ENCODE data around the gene HOTAIR. TPM values are rescaled to one million over a fixed set of nuclear protein-coding genes. Genes with fewer than 3 reads are reported as not detected.

The HOTAIR gene
- total and polyA plus RNA-seq, 4 donors, result not detected

DNA sequence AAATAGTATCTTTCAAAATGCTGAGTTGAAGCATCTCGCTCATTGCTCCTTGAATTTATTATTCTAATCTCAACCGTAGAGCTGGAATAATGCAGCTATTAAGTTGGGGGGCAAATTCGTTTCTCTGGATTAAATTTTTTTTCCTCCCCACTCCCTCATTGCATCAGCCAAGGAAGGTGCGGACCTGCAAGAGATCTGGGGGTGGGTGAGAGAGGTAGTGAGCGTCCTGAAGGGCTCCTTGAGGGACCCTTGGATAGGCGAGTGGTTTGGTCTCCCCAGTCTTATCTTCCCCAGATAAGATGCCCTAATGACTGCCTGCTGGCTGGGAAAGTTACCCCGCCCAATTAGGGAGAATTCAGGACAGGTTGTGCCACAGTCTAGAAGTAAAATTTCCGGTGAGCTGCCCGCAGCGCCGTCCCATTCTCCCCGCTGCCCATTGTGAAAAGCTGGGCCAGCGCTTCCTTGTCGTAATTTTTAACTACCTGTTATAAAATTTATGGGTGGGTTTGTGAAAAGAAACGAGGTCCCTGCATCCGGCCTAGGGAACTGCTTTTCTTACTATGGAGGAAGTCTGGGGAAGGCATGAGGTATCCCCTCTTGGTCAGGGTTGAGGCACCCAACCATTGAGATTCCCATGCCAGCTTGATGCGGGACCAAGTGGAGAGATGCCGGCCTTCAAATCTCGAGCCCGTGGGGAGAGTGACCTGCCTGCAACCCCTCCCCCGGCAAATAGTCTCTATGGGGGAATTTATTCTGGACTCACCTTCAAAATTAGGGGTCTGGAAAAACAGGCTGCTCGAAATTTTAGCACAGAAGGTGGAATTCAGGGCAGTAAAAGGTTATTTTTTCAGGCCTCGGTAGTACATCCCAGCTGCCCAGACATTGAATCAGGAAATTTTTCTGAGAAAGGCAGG lies 40.5 kb upstream of the HOTAIR start:
- H3K9ac ChIP-seq (ENCODE audit: low read depth in 1 of 2, low read length in 2 of 2), result no peak overlapping the region
- TF ChIP-seq, protein P1, sequence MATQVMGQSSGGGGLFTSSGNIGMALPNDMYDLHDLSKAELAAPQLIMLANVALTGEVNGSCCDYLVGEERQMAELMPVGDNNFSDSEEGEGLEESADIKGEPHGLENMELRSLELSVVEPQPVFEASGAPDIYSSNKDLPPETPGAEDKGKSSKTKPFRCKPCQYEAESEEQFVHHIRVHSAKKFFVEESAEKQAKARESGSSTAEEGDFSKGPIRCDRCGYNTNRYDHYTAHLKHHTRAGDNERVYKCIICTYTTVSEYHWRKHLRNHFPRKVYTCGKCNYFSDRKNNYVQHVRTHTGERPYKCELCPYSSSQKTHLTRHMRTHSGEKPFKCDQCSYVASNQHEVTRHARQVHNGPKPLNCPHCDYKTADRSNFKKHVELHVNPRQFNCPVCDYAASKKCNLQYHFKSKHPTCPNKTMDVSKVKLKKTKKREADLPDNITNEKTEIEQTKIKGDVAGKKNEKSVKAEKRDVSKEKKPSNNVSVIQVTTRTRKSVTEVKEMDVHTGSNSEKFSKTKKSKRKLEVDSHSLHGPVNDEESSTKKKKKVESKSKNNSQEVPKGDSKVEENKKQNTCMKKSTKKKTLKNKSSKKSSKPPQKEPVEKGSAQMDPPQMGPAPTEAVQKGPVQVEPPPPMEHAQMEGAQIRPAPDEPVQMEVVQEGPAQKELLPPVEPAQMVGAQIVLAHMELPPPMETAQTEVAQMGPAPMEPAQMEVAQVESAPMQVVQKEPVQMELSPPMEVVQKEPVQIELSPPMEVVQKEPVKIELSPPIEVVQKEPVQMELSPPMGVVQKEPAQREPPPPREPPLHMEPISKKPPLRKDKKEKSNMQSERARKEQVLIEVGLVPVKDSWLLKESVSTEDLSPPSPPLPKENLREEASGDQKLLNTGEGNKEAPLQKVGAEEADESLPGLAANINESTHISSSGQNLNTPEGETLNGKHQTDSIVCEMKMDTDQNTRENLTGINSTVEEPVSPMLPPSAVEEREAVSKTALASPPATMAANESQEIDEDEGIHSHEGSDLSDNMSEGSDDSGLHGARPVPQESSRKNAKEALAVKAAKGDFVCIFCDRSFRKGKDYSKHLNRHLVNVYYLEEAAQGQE (IDR thresholded peaks at IDR 0.05), result no peak
- TF ChIP-seq YY1 (IDR thresholded peaks at IDR 0.05) (no peak), JUND (IDR thresholded peaks at IDR 0.05) (no peak), HNF4G (IDR thresholded peaks at IDR 0.05) (no peak), TAF1 (conservative IDR thresholded peaks at IDR 0.05) (no peak), RXRA (IDR thresholded peaks at IDR 0.05) (no peak), FOXA1 (IDR thresholded peaks at IDR 0.05) (no peak), EGR1 (IDR thresholded peaks at IDR 0.05; ENCODE audit: low read depth in 2 of 2) (no peak), FOXA2 (IDR thresholded peaks at IDR 0.05) (no peak), GABPA (IDR thresholded peaks at IDR 0.05 in 1 of 2, conservative IDR thresholded peaks at IDR 0.05 in 1 of 2) (no peak), SP1 (IDR thresholded peaks at IDR 0.05) (no peak), HNF4A (conservative IDR thresholded peaks at IDR 0.05) (no peak)
- TF ChIP-seq, protein P2, sequence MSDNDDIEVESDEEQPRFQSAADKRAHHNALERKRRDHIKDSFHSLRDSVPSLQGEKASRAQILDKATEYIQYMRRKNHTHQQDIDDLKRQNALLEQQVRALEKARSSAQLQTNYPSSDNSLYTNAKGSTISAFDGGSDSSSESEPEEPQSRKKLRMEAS (IDR thresholded peaks at IDR 0.05), result no peak
- TF ChIP-seq, protein P3, sequence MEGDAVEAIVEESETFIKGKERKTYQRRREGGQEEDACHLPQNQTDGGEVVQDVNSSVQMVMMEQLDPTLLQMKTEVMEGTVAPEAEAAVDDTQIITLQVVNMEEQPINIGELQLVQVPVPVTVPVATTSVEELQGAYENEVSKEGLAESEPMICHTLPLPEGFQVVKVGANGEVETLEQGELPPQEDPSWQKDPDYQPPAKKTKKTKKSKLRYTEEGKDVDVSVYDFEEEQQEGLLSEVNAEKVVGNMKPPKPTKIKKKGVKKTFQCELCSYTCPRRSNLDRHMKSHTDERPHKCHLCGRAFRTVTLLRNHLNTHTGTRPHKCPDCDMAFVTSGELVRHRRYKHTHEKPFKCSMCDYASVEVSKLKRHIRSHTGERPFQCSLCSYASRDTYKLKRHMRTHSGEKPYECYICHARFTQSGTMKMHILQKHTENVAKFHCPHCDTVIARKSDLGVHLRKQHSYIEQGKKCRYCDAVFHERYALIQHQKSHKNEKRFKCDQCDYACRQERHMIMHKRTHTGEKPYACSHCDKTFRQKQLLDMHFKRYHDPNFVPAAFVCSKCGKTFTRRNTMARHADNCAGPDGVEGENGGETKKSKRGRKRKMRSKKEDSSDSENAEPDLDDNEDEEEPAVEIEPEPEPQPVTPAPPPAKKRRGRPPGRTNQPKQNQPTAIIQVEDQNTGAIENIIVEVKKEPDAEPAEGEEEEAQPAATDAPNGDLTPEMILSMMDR (IDR thresholded peaks at IDR 0.05; ENCODE audit: low read depth, low read length, missing input control), result no peak
- TF ChIP-seq, protein P4, sequence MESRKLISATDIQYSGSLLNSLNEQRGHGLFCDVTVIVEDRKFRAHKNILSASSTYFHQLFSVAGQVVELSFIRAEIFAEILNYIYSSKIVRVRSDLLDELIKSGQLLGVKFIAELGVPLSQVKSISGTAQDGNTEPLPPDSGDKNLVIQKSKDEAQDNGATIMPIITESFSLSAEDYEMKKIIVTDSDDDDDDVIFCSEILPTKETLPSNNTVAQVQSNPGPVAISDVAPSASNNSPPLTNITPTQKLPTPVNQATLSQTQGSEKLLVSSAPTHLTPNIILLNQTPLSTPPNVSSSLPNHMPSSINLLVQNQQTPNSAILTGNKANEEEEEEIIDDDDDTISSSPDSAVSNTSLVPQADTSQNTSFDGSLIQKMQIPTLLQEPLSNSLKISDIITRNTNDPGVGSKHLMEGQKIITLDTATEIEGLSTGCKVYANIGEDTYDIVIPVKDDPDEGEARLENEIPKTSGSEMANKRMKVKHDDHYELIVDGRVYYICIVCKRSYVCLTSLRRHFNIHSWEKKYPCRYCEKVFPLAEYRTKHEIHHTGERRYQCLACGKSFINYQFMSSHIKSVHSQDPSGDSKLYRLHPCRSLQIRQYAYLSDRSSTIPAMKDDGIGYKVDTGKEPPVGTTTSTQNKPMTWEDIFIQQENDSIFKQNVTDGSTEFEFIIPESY (IDR thresholded peaks at IDR 0.05), result no peak
- TF ChIP-seq, protein P5, sequence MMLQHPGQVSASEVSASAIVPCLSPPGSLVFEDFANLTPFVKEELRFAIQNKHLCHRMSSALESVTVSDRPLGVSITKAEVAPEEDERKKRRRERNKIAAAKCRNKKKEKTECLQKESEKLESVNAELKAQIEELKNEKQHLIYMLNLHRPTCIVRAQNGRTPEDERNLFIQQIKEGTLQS (IDR thresholded peaks at IDR 0.05), result no peak
- H3K27ac ChIP-seq (ENCODE audit: low read depth in 1 of 2, low read length in 2 of 2), result no peak overlapping the region
- H3K9me3 ChIP-seq (ENCODE audit: control insufficient read depth in 4 of 4, low read length in 3 of 4), result peaks cover 0 to 5% (median 0%) of the 10 kb centered on the region in 4 donors
- H3K4me3 ChIP-seq (ENCODE audit: low read depth in 1 of 3, low read length in 3 of 3), result no peak overlapping the region
- DNase-seq (ENCODE audit: low spot score), result no peak
- H3K27me3 ChIP-seq (ENCODE audit: control insufficient read depth in 4 of 4, insufficient read depth in 4 of 4, low read length in 3 of 4), result peaks cover 6 to 57% (median 20%) of the 10 kb centered on the region in 4 donors
- no peaks in the 10 kb centered on the region for H3K36me3 ChIP-seq (ENCODE audit: control insufficient read depth in 4 of 4, insufficient read depth in 3 of 4, low read depth in 1 of 4, low read length in 3 of 4)
- WGBS, result 7% methylated on average over 23 of the region's 23 CpGs
- peaks cover 3 to 16% (median 11%) of the 10 kb centered on the region in 4 donors for H3K4me1 ChIP-seq (ENCODE audit: control insufficient read depth in 4 of 4, insufficient read depth in 4 of 4, low read length in 3 of 4)
